Astrocyte (in vitro differentiated cells and primary cell): ENCODE measurements around the gene PAM. TPM values are rescaled to one million over a fixed set of nuclear protein-coding genes. Genes with fewer than 3 reads are reported as not detected.
"Not testable (repeated sequence)": the region's sequence is repeated elsewhere in the genome, so short reads cannot be mapped to it uniquely, and the experiment has no call there.

Experiments
- DNase-seq: peaks from one replicate; pipeline ENCODE4 v3.0.0-alpha.2; 2010; ENCODE audit warnings: low read depth
- FAIRE-seq: peaks from 2 replicates; lab custom pipeline; 2011; peaks lifted over from hg19 to GRCh38; lab: Jason Lieb, UNC
- H2AFZ ChIP-seq: 2 replicates; pipeline ENCODE4 v1.6.0; 2012; ENCODE audit warnings: low read depth, low read length, inconsistent platforms
- H3K27ac ChIP-seq: 2 replicates; pipeline ENCODE4 v1.5.1; 2011; ENCODE audit warnings: low read depth, low read length, inconsistent platforms
- H3K27me3 ChIP-seq: 2 replicates; pipeline ENCODE4 v1.6.0; 2011; ENCODE audit warnings: low read length, inconsistent platforms; ENCODE audit not compliant: insufficient read depth
- H3K36me3 ChIP-seq: 2 replicates; pipeline ENCODE4 v1.5.1; 2011; ENCODE audit warnings: low read length, inconsistent platforms; ENCODE audit not compliant: insufficient read depth
- H3K4me1 ChIP-seq: 2 replicates; pipeline ENCODE4 v1.5.1; 2011; ENCODE audit warnings: low read length, inconsistent platforms; ENCODE audit not compliant: insufficient read depth
- H3K4me2 ChIP-seq: 2 replicates; pipeline ENCODE4 v1.6.0; 2012; ENCODE audit warnings: low read length, inconsistent platforms
- H3K4me3 ChIP-seq: 2 replicates; pipeline ENCODE4 v1.5.1; 2011; ENCODE audit warnings: low read depth, mild to moderate bottlenecking, low read length, inconsistent platforms; ENCODE audit not compliant: insufficient read depth
- H3K79me2 ChIP-seq: 2 replicates; pipeline ENCODE4 v1.6.0; 2012; ENCODE audit warnings: mild to moderate bottlenecking, low read length, inconsistent platforms; ENCODE audit not compliant: insufficient read depth
- H3K9ac ChIP-seq: 2 replicates; pipeline ENCODE4 v1.6.0; 2012; ENCODE audit warnings: mild to moderate bottlenecking, low read length, inconsistent platforms
- H3K9me3 ChIP-seq: 2 replicates; pipeline ENCODE4 v1.5.1; 2012; ENCODE audit warnings: low read depth, mild to moderate bottlenecking, low read length, inconsistent platforms; ENCODE audit not compliant: insufficient read depth
- H4K20me1 ChIP-seq: 2 replicates; pipeline ENCODE4 v1.6.0; 2012; ENCODE audit warnings: low read length, inconsistent platforms; ENCODE audit not compliant: insufficient read depth
- H3K27ac Mint-ChIP-seq: one replicate; pipeline ENCODE4 v1.8.0; 2021; ENCODE audit warnings: mild to moderate bottlenecking, mixed read lengths; ENCODE audit not compliant: unreplicated experiment
- H3K27me3 Mint-ChIP-seq: one replicate; pipeline ENCODE4 v1.8.0; 2021; ENCODE audit warnings: low read depth, mixed read lengths; ENCODE audit not compliant: unreplicated experiment
- H3K36me3 Mint-ChIP-seq: one replicate; pipeline ENCODE4 v1.8.0; 2021; ENCODE audit warnings: low read depth, mixed read lengths; ENCODE audit not compliant: unreplicated experiment
- H3K4me1 Mint-ChIP-seq: one replicate; pipeline ENCODE4 v1.8.0; 2021; ENCODE audit warnings: low read depth, mixed read lengths; ENCODE audit not compliant: unreplicated experiment
- H3K4me3 Mint-ChIP-seq: one replicate; pipeline ENCODE4 v1.8.0; 2021; ENCODE audit warnings: mild to moderate bottlenecking, moderate library complexity, mixed read lengths; ENCODE audit not compliant: unreplicated experiment
- H3K9me3 Mint-ChIP-seq: one replicate; pipeline ENCODE4 v1.8.0; 2021; ENCODE audit warnings: mild to moderate bottlenecking, mixed read lengths; ENCODE audit not compliant: unreplicated experiment
- EZH2 ChIP-seq: IDR thresholded peaks from 2 replicates; pipeline ENCODE4 v1.6.1; 2012; ENCODE audit warnings: mild to moderate bottlenecking, low read length, inconsistent platforms; ENCODE audit not compliant: insufficient read depth
- total RNA-seq: library from RNA; stranded (reverse); gene quantifications from 2 replicates; pipeline ENCODE4 v1.2.1, GENCODE V29; 2021
- TF ChIP-seq, protein P1 (sequence below): IDR thresholded peaks from 2 replicates; pipeline ENCODE4 v1.5.1; 2011; ENCODE audit warnings: low read depth, mild to moderate bottlenecking, inconsistent platforms, low read length, moderate library complexity; ENCODE audit not compliant: insufficient read depth

PAM gene
- total RNA-seq, 1 donor from 2014 or later, result 301 TPM

DNA sequence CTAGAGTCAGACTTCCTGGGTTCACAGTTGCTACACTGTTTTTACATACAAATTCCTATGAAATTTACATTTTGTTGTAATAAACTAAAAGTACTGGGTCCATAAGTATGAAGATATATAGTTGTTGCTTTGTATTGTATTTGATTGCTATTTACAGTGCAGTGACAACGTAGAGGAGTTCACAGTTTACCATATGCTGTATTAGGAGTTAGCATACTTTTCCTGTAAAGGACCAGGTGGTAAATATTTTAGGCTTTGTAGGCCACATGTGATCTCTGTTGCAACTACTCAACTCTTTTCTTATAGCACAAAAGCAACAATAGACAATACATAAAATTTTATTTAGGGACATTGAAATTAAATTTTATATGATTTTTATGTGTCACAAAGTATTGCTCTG, 18.0 kb downstream of the PAM start:
- Mint-ChIP-seq H3K36me3 (peaks cover 2% of the 10 kb centered on the region), H3K9me3 (peaks cover 3% of the 10 kb centered on the region), H3K27me3 (no peaks in the 10 kb centered on the region), H3K4me1 (peaks cover 12% of the 10 kb centered on the region), H3K4me3 (no peak overlapping the region), H3K27ac (no peak overlapping the region)
- peaks cover 1% of the 10 kb centered on the region for H3K4me1 ChIP-seq
- H4K20me1 ChIP-seq, result no peaks in the 10 kb centered on the region
- no peak overlapping the region for H3K9ac ChIP-seq
- H3K79me2 ChIP-seq, result peaks cover 19% of the 10 kb centered on the region
- no peaks in the 10 kb centered on the region for H3K27me3 ChIP-seq
- H3K4me2 ChIP-seq, result no peak overlapping the region
- no peak overlapping the region for H3K4me3 ChIP-seq
- no peak overlapping the region for H2AFZ ChIP-seq
- no peaks in the 10 kb centered on the region for H3K9me3 ChIP-seq
- no peaks in the 10 kb centered on the region for H3K36me3 ChIP-seq
- no peak overlapping the region for H3K27ac ChIP-seq
- no peak for DNase-seq
- TF ChIP-seq, protein P1, sequence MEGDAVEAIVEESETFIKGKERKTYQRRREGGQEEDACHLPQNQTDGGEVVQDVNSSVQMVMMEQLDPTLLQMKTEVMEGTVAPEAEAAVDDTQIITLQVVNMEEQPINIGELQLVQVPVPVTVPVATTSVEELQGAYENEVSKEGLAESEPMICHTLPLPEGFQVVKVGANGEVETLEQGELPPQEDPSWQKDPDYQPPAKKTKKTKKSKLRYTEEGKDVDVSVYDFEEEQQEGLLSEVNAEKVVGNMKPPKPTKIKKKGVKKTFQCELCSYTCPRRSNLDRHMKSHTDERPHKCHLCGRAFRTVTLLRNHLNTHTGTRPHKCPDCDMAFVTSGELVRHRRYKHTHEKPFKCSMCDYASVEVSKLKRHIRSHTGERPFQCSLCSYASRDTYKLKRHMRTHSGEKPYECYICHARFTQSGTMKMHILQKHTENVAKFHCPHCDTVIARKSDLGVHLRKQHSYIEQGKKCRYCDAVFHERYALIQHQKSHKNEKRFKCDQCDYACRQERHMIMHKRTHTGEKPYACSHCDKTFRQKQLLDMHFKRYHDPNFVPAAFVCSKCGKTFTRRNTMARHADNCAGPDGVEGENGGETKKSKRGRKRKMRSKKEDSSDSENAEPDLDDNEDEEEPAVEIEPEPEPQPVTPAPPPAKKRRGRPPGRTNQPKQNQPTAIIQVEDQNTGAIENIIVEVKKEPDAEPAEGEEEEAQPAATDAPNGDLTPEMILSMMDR, result no peak
- no peak for TF ChIP-seq EZH2
- FAIRE-seq, result no peak

DNA sequence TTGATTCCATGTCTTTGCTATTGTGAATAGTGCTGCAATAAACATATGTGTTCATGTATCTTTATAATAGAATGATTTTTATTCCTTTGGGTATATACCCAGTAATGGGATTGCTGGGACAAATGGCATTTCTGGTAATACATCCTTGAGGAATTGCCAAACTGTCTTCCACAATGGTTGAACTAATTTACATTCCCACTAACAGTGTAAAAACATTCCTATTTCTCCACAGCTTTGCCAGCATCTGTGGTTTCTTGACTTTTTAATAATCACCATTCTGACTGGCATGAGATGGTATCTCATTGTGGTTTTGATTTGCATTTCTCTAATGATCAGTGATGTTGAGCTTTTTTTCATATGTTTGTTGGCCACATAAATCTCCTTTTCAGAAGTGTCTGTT, 20.7 kb downstream of the PAM start:
- H3K27ac Mint-ChIP-seq, H3K4me2 ChIP-seq, H3K27ac ChIP-seq, H3K36me3 ChIP-seq, H3K9me3 ChIP-seq, H4K20me1 ChIP-seq, H3K4me1 ChIP-seq, DNase-seq, H3K4me3 ChIP-seq, H3K4me3 Mint-ChIP-seq, H3K27me3 Mint-ChIP-seq, H3K27me3 ChIP-seq, H3K9me3 Mint-ChIP-seq, H2AFZ ChIP-seq, H3K9ac ChIP-seq, H3K36me3 Mint-ChIP-seq, FAIRE-seq: not testable (repeated sequence)
- H3K4me1 Mint-ChIP-seq, result peaks cover 20% of the 10 kb centered on the region
- H3K79me2 ChIP-seq, result peaks cover 15% of the 10 kb centered on the region

DNA sequence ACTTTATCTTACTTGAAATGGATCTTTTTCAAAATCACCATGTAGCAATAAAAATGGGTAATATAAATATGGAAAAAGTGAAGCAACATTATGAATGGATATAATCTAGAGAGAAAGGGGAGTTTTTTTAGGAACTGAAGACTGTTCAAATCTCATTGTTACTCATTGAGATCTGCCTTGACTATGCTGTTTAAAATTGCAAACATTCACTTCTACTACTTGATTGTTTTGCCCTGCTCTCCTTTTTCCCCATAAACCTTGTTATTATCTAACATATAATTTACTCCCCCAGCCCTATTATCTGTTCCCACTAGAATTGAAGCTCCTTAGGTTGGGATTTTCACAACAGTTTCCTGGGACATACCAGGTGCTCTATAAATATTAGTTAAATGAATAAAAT, 22.0 kb downstream of the PAM start:
- Histone ChIP-seq H3K4me3 (no peak overlapping the region), H3K9ac (no peak overlapping the region), H2AFZ (no peak overlapping the region), H3K9me3 (no peaks in the 10 kb centered on the region), H3K79me2 (peaks cover 9% of the 10 kb centered on the region), H3K27me3 (no peaks in the 10 kb centered on the region), H3K36me3 (no peaks in the 10 kb centered on the region), H3K27ac (no peak overlapping the region), H3K4me1 (peaks cover 7% of the 10 kb centered on the region), H4K20me1 (no peaks in the 10 kb centered on the region), H3K4me2 (no peak overlapping the region)
- DNase-seq (no peak), FAIRE-seq (no peak)
- Mint-ChIP-seq H3K4me3 (no peak overlapping the region), H3K9me3 (peaks cover 3% of the 10 kb centered on the region), H3K27ac (no peak overlapping the region), H3K36me3 (peaks cover 2% of the 10 kb centered on the region), H3K4me1 (peaks cover 15% of the 10 kb centered on the region), H3K27me3 (no peaks in the 10 kb centered on the region)
- TF ChIP-seq, protein P1, result no peak
- no peak for TF ChIP-seq EZH2
